Neural crest cell (in vitro differentiated cells): Measurements from ENCODE around the gene UPB1. TPM values are rescaled to one million over a fixed set of nuclear protein-coding genes. Genes with fewer than 3 reads are reported as not detected.

Experiments used
- DNase-seq: peaks from one replicate; pipeline ENCODE4 v3.0.0; 2021; ENCODE audit warnings: low read depth, mixed read lengths, low spot score
- H3K27ac Mint-ChIP-seq: one replicate; pipeline ENCODE4 v1.8.0; 2021; ENCODE audit warnings: mild to moderate bottlenecking, mixed read lengths; ENCODE audit not compliant: unreplicated experiment
- H3K27me3 Mint-ChIP-seq: 2 replicates; pipeline ENCODE4 v1.8.0; 2021; ENCODE audit warnings: low read depth, mild to moderate bottlenecking, mixed read lengths
- H3K36me3 Mint-ChIP-seq: 2 replicates; pipeline ENCODE4 v1.8.0; 2021; ENCODE audit warnings: low read depth, mild to moderate bottlenecking, mixed read lengths
- H3K4me1 Mint-ChIP-seq: 2 replicates; pipeline ENCODE4 v1.8.0; 2021; ENCODE audit warnings: mixed read lengths
- H3K4me3 Mint-ChIP-seq: one replicate; pipeline ENCODE4 v1.8.0; 2021; ENCODE audit warnings: mild to moderate bottlenecking, mixed read lengths
- H3K9me3 Mint-ChIP-seq: 2 replicates; pipeline ENCODE4 v1.8.0; 2021; ENCODE audit warnings: mixed read lengths
- long read RNA-seq: library from polyadenylated mRNA; unstranded; transcript quantifications from one replicate; pipeline ENCODE4 v2.0.0, GENCODE V29; 2020
- total RNA-seq: library from RNA; stranded (reverse); gene quantifications from 2 replicates; pipeline ENCODE4 v1.2.1, GENCODE V29; 2021
- TF ChIP-seq, protein P1 (sequence below): fragments of 200-600 bp; sonication (generic); conservative IDR thresholded peaks from 2 replicates; pipeline ENCODE4 v1.5.0; 2021; ENCODE audit warnings: antibody characterized with exemption, mild to moderate bottlenecking

UPB1 gene
- 0.20 TPM in 1 of 2 replicates, not detected in the other for total RNA-seq
- long read RNA-seq: 0 reads

DNA sequence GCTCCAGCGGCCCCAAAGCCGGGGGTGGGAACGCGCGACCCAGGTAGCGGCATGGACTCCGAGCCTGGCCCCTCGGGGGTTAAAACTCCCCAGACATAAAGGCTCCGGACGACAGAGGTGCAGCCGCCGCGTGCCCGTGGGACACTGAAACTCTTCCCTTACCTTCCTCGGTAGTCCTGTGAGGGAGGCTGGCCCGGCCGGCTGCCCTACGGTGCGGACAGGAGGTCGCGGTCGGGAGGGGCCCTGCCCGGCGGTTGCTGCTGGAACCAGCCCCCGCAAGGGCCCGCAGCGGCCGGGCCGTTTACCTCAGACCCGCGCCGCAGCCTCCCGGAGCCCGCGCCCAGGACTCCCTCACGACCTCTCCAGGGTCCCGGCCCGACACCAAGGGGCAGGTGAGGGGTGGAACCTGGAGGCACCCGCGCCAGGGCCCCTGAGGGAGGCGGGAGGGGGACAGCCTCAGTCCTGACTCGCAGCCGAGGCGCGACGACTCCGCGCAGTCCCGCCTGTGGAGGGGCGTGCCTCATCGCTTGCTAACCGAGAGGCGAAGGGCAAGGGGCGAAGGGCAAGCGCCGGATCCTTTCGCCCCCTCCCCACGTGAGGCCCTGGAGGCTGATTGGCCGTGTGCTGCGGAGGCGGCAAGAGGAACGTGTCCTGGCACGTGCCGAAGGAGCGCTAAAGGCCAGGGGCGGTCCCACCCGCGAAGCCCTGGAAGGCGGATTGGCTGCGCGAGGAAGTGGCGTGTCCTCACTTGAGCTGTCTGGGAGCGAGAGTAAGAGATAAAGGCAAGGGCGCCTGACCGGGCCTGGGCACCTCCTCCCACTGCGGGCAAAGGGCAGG, at the start of gene UPB1:
Gene UPB1, plus strand, starts transcription at position 805 of the 837 bp plus-strand sequence. CDS start 72 bp downstream, outside the sequence.
- Mint-ChIP-seq H3K27ac (no peak within 1 kb of the TSS), H3K27me3 (peaks cover 74% of the 10 kb centered on the region), H3K36me3 (no peaks in the 10 kb centered on the region), H3K4me1 (peaks cover under 1% of the 10 kb centered on the region), H3K4me3 (no peak within 1 kb of the TSS), H3K9me3 (no peaks in the 10 kb centered on the region)
- no peak for DNase-seq
- TF ChIP-seq, protein P1, sequence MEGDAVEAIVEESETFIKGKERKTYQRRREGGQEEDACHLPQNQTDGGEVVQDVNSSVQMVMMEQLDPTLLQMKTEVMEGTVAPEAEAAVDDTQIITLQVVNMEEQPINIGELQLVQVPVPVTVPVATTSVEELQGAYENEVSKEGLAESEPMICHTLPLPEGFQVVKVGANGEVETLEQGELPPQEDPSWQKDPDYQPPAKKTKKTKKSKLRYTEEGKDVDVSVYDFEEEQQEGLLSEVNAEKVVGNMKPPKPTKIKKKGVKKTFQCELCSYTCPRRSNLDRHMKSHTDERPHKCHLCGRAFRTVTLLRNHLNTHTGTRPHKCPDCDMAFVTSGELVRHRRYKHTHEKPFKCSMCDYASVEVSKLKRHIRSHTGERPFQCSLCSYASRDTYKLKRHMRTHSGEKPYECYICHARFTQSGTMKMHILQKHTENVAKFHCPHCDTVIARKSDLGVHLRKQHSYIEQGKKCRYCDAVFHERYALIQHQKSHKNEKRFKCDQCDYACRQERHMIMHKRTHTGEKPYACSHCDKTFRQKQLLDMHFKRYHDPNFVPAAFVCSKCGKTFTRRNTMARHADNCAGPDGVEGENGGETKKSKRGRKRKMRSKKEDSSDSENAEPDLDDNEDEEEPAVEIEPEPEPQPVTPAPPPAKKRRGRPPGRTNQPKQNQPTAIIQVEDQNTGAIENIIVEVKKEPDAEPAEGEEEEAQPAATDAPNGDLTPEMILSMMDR: no peak

DNA sequence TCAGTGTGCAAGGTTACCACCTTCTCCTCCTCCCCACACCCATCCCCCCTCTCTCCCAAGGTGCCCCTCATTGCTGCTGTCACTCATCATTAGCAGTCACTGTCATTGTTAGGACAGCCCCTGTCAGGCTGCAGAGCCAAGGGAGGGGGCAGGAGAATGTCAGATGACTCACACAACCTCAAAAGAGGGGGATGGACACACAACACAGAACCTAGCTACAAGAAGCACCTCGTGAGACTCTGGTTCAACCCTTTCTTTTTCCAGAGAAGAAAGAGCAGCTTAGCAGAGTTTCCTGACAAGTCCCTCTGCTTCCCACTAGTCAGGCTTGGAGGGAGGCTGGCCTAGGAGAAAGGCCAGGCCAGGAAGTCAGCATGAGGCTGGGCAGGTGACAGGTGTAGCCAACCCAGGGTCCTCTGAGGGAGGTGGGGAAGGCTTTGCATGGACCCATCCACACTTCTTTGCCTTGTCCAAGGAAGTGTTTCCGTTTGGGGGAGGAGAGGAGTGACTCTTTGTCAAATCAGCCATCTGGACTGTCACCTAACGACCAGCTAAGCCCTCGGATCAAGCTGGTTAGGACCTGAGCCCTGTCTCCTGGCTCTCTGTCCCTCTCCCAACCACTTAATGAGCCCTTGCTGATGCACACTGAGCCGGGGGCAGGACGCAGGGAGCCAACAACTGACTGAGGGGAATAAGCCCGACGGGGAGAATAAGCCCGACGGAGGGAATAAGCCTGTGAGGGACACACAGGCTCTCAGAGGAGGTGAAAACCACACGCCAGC, 49.5 kb upstream of the UPB1 start:
- Mint-ChIP-seq H3K27ac (peak overlapping the region; percentile 13), H3K36me3 (no peaks in the 10 kb centered on the region), H3K4me3 (no peak overlapping the region), H3K4me1 (peaks cover 31% of the 10 kb centered on the region), H3K27me3 (no peaks in the 10 kb centered on the region), H3K9me3 (no peaks in the 10 kb centered on the region)
- DNase-seq: no peak
- TF ChIP-seq, protein P1: no peak

DNA sequence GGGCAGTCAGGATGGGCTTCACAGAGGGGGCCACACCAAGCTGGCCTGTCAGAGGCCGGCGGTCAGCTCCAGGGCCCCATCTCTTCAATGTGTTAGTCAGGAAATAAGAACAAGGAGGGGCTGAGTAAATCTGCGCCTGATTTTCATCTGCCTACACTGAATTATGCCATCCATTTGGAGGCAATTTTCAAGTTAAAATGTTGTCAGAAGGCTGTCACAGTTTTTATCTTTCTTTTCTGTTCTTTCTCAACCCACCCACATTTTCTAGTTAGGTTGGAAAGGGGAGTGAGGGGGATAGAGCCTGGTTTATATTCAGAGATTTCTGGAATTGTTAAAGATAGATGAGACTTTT, 48.9 kb upstream of the UPB1 start:
- no peaks in the 10 kb centered on the region for H3K9me3 Mint-ChIP-seq
- H3K27ac Mint-ChIP-seq: no peak overlapping the region
- H3K4me1 Mint-ChIP-seq: peaks cover 33% of the 10 kb centered on the region
- no peak overlapping the region for H3K4me3 Mint-ChIP-seq
- TF ChIP-seq, protein P1: no peak
- DNase-seq: no peak
- no peaks in the 10 kb centered on the region for H3K27me3 Mint-ChIP-seq
- H3K36me3 Mint-ChIP-seq: no peaks in the 10 kb centered on the region

DNA sequence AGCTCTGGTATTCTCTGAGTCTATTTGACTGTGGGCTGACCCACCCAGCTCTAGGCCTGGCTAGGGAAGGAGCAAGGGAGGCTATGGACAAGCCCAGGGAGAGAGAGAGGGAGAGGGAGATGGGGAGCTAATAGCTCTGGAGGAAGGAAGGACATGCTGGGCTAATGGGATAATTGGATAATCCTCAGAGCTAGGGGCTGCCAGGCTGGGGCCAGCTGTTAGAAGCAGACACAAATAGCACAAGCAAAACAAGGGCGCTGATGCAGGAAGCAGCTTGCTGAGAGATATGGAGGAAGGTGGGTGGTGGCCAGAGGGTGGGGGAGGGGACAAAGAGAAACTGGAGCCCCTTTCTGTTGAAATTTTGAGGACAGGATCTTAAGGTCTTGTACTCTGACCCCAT, 44.5 kb upstream of the UPB1 start:
- no peaks in the 10 kb centered on the region for H3K36me3 Mint-ChIP-seq
- peak overlapping the region; percentile 36 for H3K4me3 Mint-ChIP-seq
- no peaks in the 10 kb centered on the region for H3K9me3 Mint-ChIP-seq
- DNase-seq: no peak
- H3K27ac Mint-ChIP-seq: no peak overlapping the region
- H3K27me3 Mint-ChIP-seq: no peaks in the 10 kb centered on the region
- H3K4me1 Mint-ChIP-seq: peaks cover 19% of the 10 kb centered on the region
- TF ChIP-seq, protein P1: no peak

DNA sequence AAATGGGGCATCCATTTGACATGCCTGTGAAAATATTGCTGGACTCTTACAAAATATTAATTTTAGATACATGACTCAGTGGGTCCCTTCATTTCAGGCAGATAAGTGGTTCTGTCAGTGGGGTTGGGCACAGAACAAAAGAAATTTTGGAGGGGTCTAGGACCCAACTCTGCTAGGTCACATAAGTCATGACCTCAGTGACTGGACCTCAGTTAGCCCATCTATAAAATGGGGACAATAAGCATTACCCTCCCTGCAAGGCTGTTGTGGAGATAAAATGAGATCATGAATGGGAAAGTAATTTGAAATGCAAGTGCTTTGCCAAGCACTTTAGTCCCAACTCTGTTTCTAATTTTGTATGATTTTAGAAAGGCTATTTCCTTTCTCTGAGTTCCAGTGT, 44.0 kb upstream of the UPB1 start:
- H3K27me3 Mint-ChIP-seq: no peaks in the 10 kb centered on the region
- H3K27ac Mint-ChIP-seq: no peak overlapping the region
- no peak for DNase-seq
- H3K36me3 Mint-ChIP-seq: no peaks in the 10 kb centered on the region
- no peak overlapping the region for H3K4me3 Mint-ChIP-seq
- no peaks in the 10 kb centered on the region for H3K9me3 Mint-ChIP-seq
- H3K4me1 Mint-ChIP-seq: peaks cover 18% of the 10 kb centered on the region
- TF ChIP-seq, protein P1: no peak
